Liver (tissue), 9 donors: ENCODE measurements around the gene LOXL4. TPM values are rescaled to one million over a fixed set of nuclear protein-coding genes. Genes with fewer than 3 reads are reported as not detected.

Experiments
- DNase-seq: peaks from one replicate; pipeline ENCODE4 v3.0.0-alpha.2; 2017; ENCODE audit warnings: low spot score
- H3K27ac ChIP-seq, 2 donors: one replicate each; pipeline ENCODE4 v1.7.0; 2013; ENCODE audit warnings: inconsistent platforms in 2 of 2, low read length in 2 of 2, control low read depth in 1 of 2, low read depth in 1 of 2, mild to moderate bottlenecking in 1 of 2
- H3K27me3 ChIP-seq, 4 donors: one replicate each; pipeline versions ENCODE4 v1.6.1 to v1.7.0; 2013; ENCODE audit warnings: low read length in 3 of 4, inconsistent platforms in 1 of 4, mild to moderate bottlenecking in 1 of 4, moderate library complexity in 1 of 4; ENCODE audit not compliant: control insufficient read depth in 4 of 4, insufficient read depth in 4 of 4
- H3K36me3 ChIP-seq, 4 donors: one replicate each; pipeline versions ENCODE4 v1.6.1 to v1.7.0; 2013; ENCODE audit warnings: low read length in 3 of 4, mild to moderate bottlenecking in 3 of 4, low read depth in 1 of 4, moderate library complexity in 1 of 4; ENCODE audit not compliant: control insufficient read depth in 4 of 4, insufficient read depth in 3 of 4
- H3K4me1 ChIP-seq, 4 donors: one replicate each; pipeline versions ENCODE4 v1.6.1 to v1.7.0; 2013; ENCODE audit warnings: low read length in 3 of 4, mild to moderate bottlenecking in 3 of 4, moderate library complexity in 1 of 4; ENCODE audit not compliant: control insufficient read depth in 4 of 4, insufficient read depth in 4 of 4
- H3K4me3 ChIP-seq, 3 donors: one replicate each; pipeline versions ENCODE4 v1.6.1 to v1.7.0; 2013; ENCODE audit warnings: low read length in 3 of 3, control low read depth in 1 of 3, low read depth in 1 of 3, mild to moderate bottlenecking in 1 of 3
- H3K9ac ChIP-seq, 2 donors: one replicate each; pipeline ENCODE4 v1.7.0; 2013; ENCODE audit warnings: low read length in 2 of 2, mild to moderate bottlenecking in 2 of 2, moderate library complexity in 2 of 2, control low read depth in 1 of 2, low read depth in 1 of 2
- H3K9me3 ChIP-seq, 4 donors: one replicate each; pipeline versions ENCODE4 v1.6.1 to v1.7.0; 2013; ENCODE audit warnings: low read length in 3 of 4; ENCODE audit not compliant: control insufficient read depth in 4 of 4
- CTCF ChIP-seq: fragments of 150-350 bp; IDR thresholded peaks from 2 replicates; pipeline ENCODE4 v1.5.1; 2017; ENCODE audit warnings: improper control_type of control experiment, low read depth, low read length; ENCODE audit not compliant: missing input control
- EGR1 ChIP-seq, 2 donors: IDR thresholded peaks; 2 replicates each; pipeline ENCODE4 v1.6.1; 2016 to 2018; ENCODE audit warnings: antibody characterized with exemption in 2 of 2, low read depth in 2 of 2
- FOXA1 ChIP-seq: IDR thresholded peaks from 2 replicates; pipeline ENCODE4 v1.6.1; 2016; ENCODE audit warnings: antibody characterized with exemption
- FOXA2 ChIP-seq: IDR thresholded peaks from 2 replicates; pipeline ENCODE4 v1.6.1; 2016; ENCODE audit warnings: antibody characterized with exemption
- GABPA ChIP-seq, 2 donors: IDR thresholded peaks in 1 of 2; conservative IDR thresholded peaks in 1 of 2; 2 replicates each; pipeline ENCODE4 v1.6.1; 2016; ENCODE audit warnings: antibody characterized with exemption in 2 of 2, mild to moderate bottlenecking in 1 of 2, moderate library complexity in 1 of 2
- HNF4A ChIP-seq, 2 donors: conservative IDR thresholded peaks; 2 replicates each; pipeline ENCODE4 v1.6.1; 2016; ENCODE audit warnings: antibody characterized with exemption in 2 of 2, mild to moderate bottlenecking in 2 of 2
- HNF4G ChIP-seq: IDR thresholded peaks from 2 replicates; pipeline ENCODE4 v1.6.1; 2016; ENCODE audit warnings: antibody characterized with exemption
- JUND ChIP-seq, 2 donors: IDR thresholded peaks; 2 replicates each; pipeline ENCODE4 v1.6.1; 2016; ENCODE audit warnings: antibody characterized with exemption in 2 of 2
- NR2F2 ChIP-seq: IDR thresholded peaks from 2 replicates; pipeline ENCODE4 v1.6.1; 2016; ENCODE audit warnings: antibody characterized with exemption
- RAD21 ChIP-seq, 2 donors: IDR thresholded peaks; 2 replicates each; pipeline ENCODE4 v1.6.1; 2016; ENCODE audit warnings: antibody characterized with exemption in 2 of 2, mild to moderate bottlenecking in 2 of 2
- RXRA ChIP-seq, 2 donors: IDR thresholded peaks; 2 replicates each; pipeline ENCODE4 v1.6.1; 2017 to 2018; ENCODE audit warnings: antibody characterized with exemption in 2 of 2, mild to moderate bottlenecking in 1 of 2
- SP1 ChIP-seq: IDR thresholded peaks from 2 replicates; pipeline ENCODE4 v1.6.1; 2018; ENCODE audit warnings: antibody characterized with exemption, mild to moderate bottlenecking
- TAF1 ChIP-seq: conservative IDR thresholded peaks from 2 replicates; pipeline ENCODE4 v1.6.1; 2016; ENCODE audit warnings: antibody characterized with exemption, mild to moderate bottlenecking
- YY1 ChIP-seq: IDR thresholded peaks from 2 replicates; pipeline ENCODE4 v1.6.1; 2016; ENCODE audit warnings: antibody characterized with exemption, mild to moderate bottlenecking
- WGBS: extraction: QIAGEN DNeasy Blood & Tissue Kit; methylation state at CpG from one replicate; pipeline ENCODE4 v1.1.7; 2013; 5-methylcytosine and 5-hydroxymethylcytosine counted together
- polyA plus RNA-seq, 2 donors: library from polyadenylated mRNA; stranded (reverse) in 1 of 2; unstranded in 1 of 2; fragments of 200-250 nt in 1 of 2; fragments of >200 nt in 1 of 2; fragmentation: Nextera tagmentation in 1 of 2; extraction: Ambion mirVana in 1 of 2; gene quantifications; one replicate each; pipeline versions ENCODE4 v1.2.1 to v1.2.3, GENCODE V29; 2013 to 2015
- total RNA-seq, 2 donors: library from RNA; depleted of rRNA; stranded (reverse); fragments of >200 nt; gene quantifications; one replicate each; pipeline ENCODE4 v1.2.3, GENCODE V29; 2014
- TF ChIP-seq, protein P1 (sequence below): IDR thresholded peaks from 2 replicates; pipeline ENCODE4 v1.6.1; 2016; ENCODE audit warnings: antibody characterized with exemption
- TF ChIP-seq, protein P2 (sequence below): IDR thresholded peaks from 2 replicates; pipeline ENCODE4 v1.6.1; 2016; ENCODE audit warnings: antibody characterized with exemption, mild to moderate bottlenecking
- TF ChIP-seq, protein P3 (sequence below): IDR thresholded peaks from 2 replicates; pipeline ENCODE4 v1.6.1; 2016; ENCODE audit warnings: antibody characterized with exemption
- TF ChIP-seq, protein P4 (sequence below): IDR thresholded peaks from 2 replicates; pipeline ENCODE4 v1.6.1; 2016; ENCODE audit warnings: antibody characterized with exemption
- donor health status: healthy.
- donor health status: healthy.
- donor health status: healthy.
- donor health status: healthy.
- donor health status: healthy.

Gene LOXL4
- total and polyA plus RNA-seq, 4 donors, result 0.38 to 18.5 (median 1.0) TPM

- Histone ChIP-seq H3K36me3 (no peaks in the 10 kb centered on the region), H3K27me3 (peaks cover 0 to 4% (median 0%) of the 10 kb centered on the region in 4 donors), H3K9ac (no peak overlapping the region), H3K9me3 (no peaks in the 10 kb centered on the region), H3K4me1 (no peaks in the 10 kb centered on the region), H3K4me3 (no peak overlapping the region), H3K27ac (no peak overlapping the region)
- WGBS, result 89% methylated on average over 3 of the region's 3 CpGs
- no peak for DNase-seq
- TF ChIP-seq HNF4G (no peak), JUND (IDR thresholded peaks at IDR 0.05) (no peak), CTCF (no peak), RAD21 (IDR thresholded peaks at IDR 0.05) (no peak), TAF1 (no peak), NR2F2 (no peak), HNF4A (conservative IDR thresholded peaks at IDR 0.05) (no peak), SP1 (no peak), FOXA1 (no peak), FOXA2 (no peak), GABPA (IDR thresholded peaks at IDR 0.05 in 1 of 2, conservative IDR thresholded peaks at IDR 0.05 in 1 of 2) (no peak), YY1 (no peak), RXRA (IDR thresholded peaks at IDR 0.05) (no peak), EGR1 (IDR thresholded peaks at IDR 0.05; ENCODE audit: low read depth in 2 of 2) (no peak)
- TF ChIP-seq, protein P1, sequence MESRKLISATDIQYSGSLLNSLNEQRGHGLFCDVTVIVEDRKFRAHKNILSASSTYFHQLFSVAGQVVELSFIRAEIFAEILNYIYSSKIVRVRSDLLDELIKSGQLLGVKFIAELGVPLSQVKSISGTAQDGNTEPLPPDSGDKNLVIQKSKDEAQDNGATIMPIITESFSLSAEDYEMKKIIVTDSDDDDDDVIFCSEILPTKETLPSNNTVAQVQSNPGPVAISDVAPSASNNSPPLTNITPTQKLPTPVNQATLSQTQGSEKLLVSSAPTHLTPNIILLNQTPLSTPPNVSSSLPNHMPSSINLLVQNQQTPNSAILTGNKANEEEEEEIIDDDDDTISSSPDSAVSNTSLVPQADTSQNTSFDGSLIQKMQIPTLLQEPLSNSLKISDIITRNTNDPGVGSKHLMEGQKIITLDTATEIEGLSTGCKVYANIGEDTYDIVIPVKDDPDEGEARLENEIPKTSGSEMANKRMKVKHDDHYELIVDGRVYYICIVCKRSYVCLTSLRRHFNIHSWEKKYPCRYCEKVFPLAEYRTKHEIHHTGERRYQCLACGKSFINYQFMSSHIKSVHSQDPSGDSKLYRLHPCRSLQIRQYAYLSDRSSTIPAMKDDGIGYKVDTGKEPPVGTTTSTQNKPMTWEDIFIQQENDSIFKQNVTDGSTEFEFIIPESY, result no peak
- TF ChIP-seq, protein P2, sequence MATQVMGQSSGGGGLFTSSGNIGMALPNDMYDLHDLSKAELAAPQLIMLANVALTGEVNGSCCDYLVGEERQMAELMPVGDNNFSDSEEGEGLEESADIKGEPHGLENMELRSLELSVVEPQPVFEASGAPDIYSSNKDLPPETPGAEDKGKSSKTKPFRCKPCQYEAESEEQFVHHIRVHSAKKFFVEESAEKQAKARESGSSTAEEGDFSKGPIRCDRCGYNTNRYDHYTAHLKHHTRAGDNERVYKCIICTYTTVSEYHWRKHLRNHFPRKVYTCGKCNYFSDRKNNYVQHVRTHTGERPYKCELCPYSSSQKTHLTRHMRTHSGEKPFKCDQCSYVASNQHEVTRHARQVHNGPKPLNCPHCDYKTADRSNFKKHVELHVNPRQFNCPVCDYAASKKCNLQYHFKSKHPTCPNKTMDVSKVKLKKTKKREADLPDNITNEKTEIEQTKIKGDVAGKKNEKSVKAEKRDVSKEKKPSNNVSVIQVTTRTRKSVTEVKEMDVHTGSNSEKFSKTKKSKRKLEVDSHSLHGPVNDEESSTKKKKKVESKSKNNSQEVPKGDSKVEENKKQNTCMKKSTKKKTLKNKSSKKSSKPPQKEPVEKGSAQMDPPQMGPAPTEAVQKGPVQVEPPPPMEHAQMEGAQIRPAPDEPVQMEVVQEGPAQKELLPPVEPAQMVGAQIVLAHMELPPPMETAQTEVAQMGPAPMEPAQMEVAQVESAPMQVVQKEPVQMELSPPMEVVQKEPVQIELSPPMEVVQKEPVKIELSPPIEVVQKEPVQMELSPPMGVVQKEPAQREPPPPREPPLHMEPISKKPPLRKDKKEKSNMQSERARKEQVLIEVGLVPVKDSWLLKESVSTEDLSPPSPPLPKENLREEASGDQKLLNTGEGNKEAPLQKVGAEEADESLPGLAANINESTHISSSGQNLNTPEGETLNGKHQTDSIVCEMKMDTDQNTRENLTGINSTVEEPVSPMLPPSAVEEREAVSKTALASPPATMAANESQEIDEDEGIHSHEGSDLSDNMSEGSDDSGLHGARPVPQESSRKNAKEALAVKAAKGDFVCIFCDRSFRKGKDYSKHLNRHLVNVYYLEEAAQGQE, result no peak
- TF ChIP-seq, protein P3, sequence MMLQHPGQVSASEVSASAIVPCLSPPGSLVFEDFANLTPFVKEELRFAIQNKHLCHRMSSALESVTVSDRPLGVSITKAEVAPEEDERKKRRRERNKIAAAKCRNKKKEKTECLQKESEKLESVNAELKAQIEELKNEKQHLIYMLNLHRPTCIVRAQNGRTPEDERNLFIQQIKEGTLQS, result no peak
- TF ChIP-seq, protein P4, sequence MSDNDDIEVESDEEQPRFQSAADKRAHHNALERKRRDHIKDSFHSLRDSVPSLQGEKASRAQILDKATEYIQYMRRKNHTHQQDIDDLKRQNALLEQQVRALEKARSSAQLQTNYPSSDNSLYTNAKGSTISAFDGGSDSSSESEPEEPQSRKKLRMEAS, result no peak
These were observed 26.3 kb upstream of the LOXL4 start for GRCh38 chr10:98294270-98294627.
